OCI-LY3 (cell line): ENCODE results near the gene HOXC11.

ENCODE experiments used
- CTCF ChIP-seq: fragments of 200-600, 300-600 bp; sonication (generic); IDR thresholded peaks from 2 replicates; pipeline ENCODE4 v1.5.1; 2014; ENCODE audit warnings: antibody characterized with exemption, low read length, low read depth
- EZH2phosphoT487 ChIP-seq: fragments of 200-600 bp; shearing (Covaris generic); IDR thresholded peaks from 2 replicates; pipeline ENCODE4 v1.6.1; 2018; ENCODE audit warnings: antibody characterized with exemption, mixed run types, low read depth

GRCh38 chr12:54006559-54007220 is 33.8 kb downstream of the HOXC11 start:
- TF ChIP-seq CTCF (no peak), EZH2phosphoT487 (no peak)
